ELR (cell line): Measurements from ENCODE around the gene PRSS33.

Experiments
- DNase-seq: peaks from one replicate; pipeline ENCODE4 v3.0.0-alpha.2; 2015; ENCODE audit warnings: low read depth

The PRSS33 gene

GRCh38 chr16:2777231-2777902 lies 10.0 kb downstream of the PRSS33 start, which contains the start of gene ELOB:
Gene ELOB (minus strand): TSS chr16:2777280. CDS start chr16:2777239, 41 bp downstream.
- peak; percentile 85 for DNase-seq

GRCh38 chr16:2776500-2777139 lies 10.7 kb downstream of the PRSS33 start:
- peak; percentile 43 for DNase-seq

GRCh38 chr16:2775765-2776499 lies 11.4 kb downstream of the PRSS33 start:
- DNase-seq: no peak

GRCh38 chr16:2775131-2775716 lies 12.1 kb downstream of the PRSS33 start:
- no peak for DNase-seq

GRCh38 chr16:2774161-2774891 lies 13.0 kb downstream of the PRSS33 start:
- DNase-seq: no peak

GRCh38 chr16:2773188-2773968 lies 14.0 kb downstream of the PRSS33 start:
- peak; percentile 58 for DNase-seq

GRCh38 chr16:2771496-2772402 lies 15.6 kb downstream of the PRSS33 start:
- DNase-seq: no peak

- DNase-seq: no peak
Measured at GRCh38 chr16:2770057-2770951, 17.1 kb downstream of the PRSS33 start.

GRCh38 chr16:2769675-2770056 lies 17.7 kb downstream of the PRSS33 start:
- no peak for DNase-seq

GRCh38 chr16:2769100-2769529 lies 18.2 kb downstream of the PRSS33 start:
- no peak for DNase-seq

- DNase-seq: no peak
Measured at GRCh38 chr16:2768403-2769089, 18.8 kb downstream of the PRSS33 start.

GRCh38 chr16:2767891-2768290 lies 19.5 kb downstream of the PRSS33 start:
- peak; percentile 38 for DNase-seq

GRCh38 chr16:2767140-2767731 lies 20.1 kb downstream of the PRSS33 start:
- DNase-seq: no peak

GRCh38 chr16:2766430-2767139 lies 20.8 kb downstream of the PRSS33 start:
- DNase-seq: no peak

- no peak for DNase-seq
Measured at GRCh38 chr16:2765462-2766404, 21.6 kb downstream of the PRSS33 start.

GRCh38 chr16:2764718-2765117 lies 22.6 kb downstream of the PRSS33 start:
- no peak for DNase-seq
